NCI-H1417 (cell line): ENCODE measurements around the gene LMCD1.
A peak's percentile ranks its signal among the peaks of the same experiment; 100 is the strongest.

Experiments
- DNase-seq, 3 experiments: peaks; one replicate each; lab custom pipeline; 2025; lab: John Stamatoyannopoulos, UW

Gene LMCD1

GRCh38 chr3:8501371-8502131 is at the start of gene LMCD1:
LMCD1 (plus strand) TSS chr3:8501823; CDS start chr3:8501939, 116 bp downstream.
- DNase-seq: peak; percentile 86 to 94 (median 89)

- DNase-seq: no peak
These were observed 49.5 kb upstream of the LMCD1 start for GRCh38 chr3:8452112-8452511.

GRCh38 chr3:8453153-8453552 is 48.5 kb upstream of the LMCD1 start:
- no peak for DNase-seq

GRCh38 chr3:8455526-8456411 is 45.9 kb upstream of the LMCD1 start:
- no peak for DNase-seq

- no peak for DNase-seq
These were observed 45.2 kb upstream of the LMCD1 start for GRCh38 chr3:8456412-8456811.

- DNase-seq: no peak
These were observed 44.6 kb upstream of the LMCD1 start for GRCh38 chr3:8457039-8457438.

GRCh38 chr3:8458238-8458661 is 43.4 kb upstream of the LMCD1 start:
- DNase-seq: no peak

GRCh38 chr3:8458711-8459110 is 42.9 kb upstream of the LMCD1 start:
- no peak for DNase-seq

- no peak for DNase-seq
These were observed 41.4 kb upstream of the LMCD1 start for GRCh38 chr3:8460050-8460708.

- no peak for DNase-seq
These were observed 40.7 kb upstream of the LMCD1 start for GRCh38 chr3:8460815-8461456.

- DNase-seq: no peak
These were observed 37.0 kb upstream of the LMCD1 start for GRCh38 chr3:8464668-8465067.

- no peak for DNase-seq
These were observed 35.1 kb upstream of the LMCD1 start for GRCh38 chr3:8466526-8466925.

GRCh38 chr3:8470801-8471200 is 30.8 kb upstream of the LMCD1 start:
- no peak for DNase-seq

- no peak for DNase-seq
These were observed 29.1 kb upstream of the LMCD1 start for GRCh38 chr3:8472549-8472948.

- no peak for DNase-seq
These were observed 28.6 kb upstream of the LMCD1 start for GRCh38 chr3:8473029-8473428.

- no peak for DNase-seq
These were observed 27.6 kb upstream of the LMCD1 start for GRCh38 chr3:8473990-8474389.

GRCh38 chr3:8474991-8475390 is 26.6 kb upstream of the LMCD1 start:
- no peak for DNase-seq

- no peak for DNase-seq
These were observed 20.9 kb upstream of the LMCD1 start for GRCh38 chr3:8480699-8481098.

- no peak for DNase-seq
These were observed 20.2 kb upstream of the LMCD1 start for GRCh38 chr3:8481380-8481779.

GRCh38 chr3:8482263-8482662 is 19.4 kb upstream of the LMCD1 start:
- no peak for DNase-seq

GRCh38 chr3:8482960-8483665 is 18.5 kb upstream of the LMCD1 start:
- DNase-seq: no peak
